Neuronal stem cell (in vitro differentiated cells): Measurements from ENCODE around the gene ANKRD28.

ENCODE experiments used
- DNase-seq: peaks from one replicate; pipeline ENCODE4 v3.0.0-alpha.2; 2013; ENCODE audit warnings: low spot score
- H2AFZ ChIP-seq: one replicate; pipeline ENCODE4 v1.6.1; 2013; ENCODE audit warnings: mild to moderate bottlenecking, low read length, inconsistent platforms
- H2AK5ac ChIP-seq: 2 replicates; pipeline ENCODE4 v1.6.1; 2013; ENCODE audit warnings: low read depth, mild to moderate bottlenecking, inconsistent platforms, low read length, moderate library complexity, mixed read lengths
- H2BK120ac ChIP-seq: 2 replicates; pipeline ENCODE4 v1.6.1; 2013; ENCODE audit warnings: low read depth, mild to moderate bottlenecking, inconsistent platforms, low read length, moderate library complexity, mixed read lengths
- H2BK12ac ChIP-seq: one replicate; pipeline ENCODE4 v1.6.1; 2013; ENCODE audit warnings: low read length, inconsistent platforms
- H2BK15ac ChIP-seq: 2 replicates; pipeline ENCODE4 v1.6.1; 2013; ENCODE audit warnings: mild to moderate bottlenecking, low read length, inconsistent platforms, mixed read lengths
- H2BK5ac ChIP-seq: one replicate; pipeline ENCODE4 v1.6.1; 2013; ENCODE audit warnings: inconsistent platforms, mild to moderate bottlenecking, low read length, moderate library complexity
- H3K14ac ChIP-seq: one replicate; pipeline ENCODE4 v1.6.1; 2013; ENCODE audit warnings: low read length, inconsistent platforms
- H3K18ac ChIP-seq: 2 replicates; pipeline ENCODE4 v1.6.1; 2013; ENCODE audit warnings: low read length, inconsistent platforms
- H3K23ac ChIP-seq: 2 replicates; pipeline ENCODE4 v1.6.1; 2013; ENCODE audit warnings: low read depth, mild to moderate bottlenecking, mixed read lengths, low read length, inconsistent platforms; ENCODE audit not compliant: poor library complexity
- H3K27ac ChIP-seq: replicated peaks from 3 replicates; pipeline ENCODE4 v1.5.1; 2013; ENCODE audit warnings: low read length, inconsistent platforms
- H3K27me3 ChIP-seq, 3 experiments: 2 replicates each; pipeline ENCODE4 v1.6.1; 2013; ENCODE audit warnings: low read length in 3 of 3, mild to moderate bottlenecking in 2 of 3, inconsistent platforms in 1 of 3, low read depth in 1 of 3, mixed read lengths in 1 of 3, moderate library complexity in 1 of 3; ENCODE audit not compliant: control insufficient read depth in 3 of 3, insufficient read depth in 3 of 3
- H3K36me3 ChIP-seq, 2 donors: replicated peaks in 1 of 2; 2 replicates each; pipeline ENCODE4 v1.6.1; 2013; ENCODE audit warnings: low read length in 2 of 2; ENCODE audit not compliant: control insufficient read depth in 2 of 2, insufficient read depth in 2 of 2
- H3K4ac ChIP-seq: 2 replicates; pipeline ENCODE4 v1.6.1; 2013; ENCODE audit warnings: inconsistent platforms, mild to moderate bottlenecking, low read length, moderate library complexity
- H3K4me1 ChIP-seq, 2 donors: 1 replicate in 1 of 2; 2 replicates in 1 of 2; pipeline ENCODE4 v1.6.1; 2013; ENCODE audit warnings: low read length in 2 of 2, low read depth in 1 of 2; ENCODE audit not compliant: control insufficient read depth in 2 of 2, insufficient read depth in 1 of 2
- H3K4me2 ChIP-seq: one replicate; pipeline ENCODE4 v1.6.1; 2013; ENCODE audit warnings: mild to moderate bottlenecking, low read length, inconsistent platforms; ENCODE audit not compliant: insufficient read depth, poor library complexity, severe bottlenecking
- H3K4me3 ChIP-seq, 2 donors: 2 replicates each; pipeline ENCODE4 v1.5.1; 2013; ENCODE audit warnings: low read length in 2 of 2, mild to moderate bottlenecking in 2 of 2, inconsistent platforms in 1 of 2, moderate library complexity in 1 of 2
- H3K79me1 ChIP-seq: one replicate; pipeline ENCODE4 v1.6.1; 2013; ENCODE audit warnings: low read depth, mild to moderate bottlenecking, inconsistent platforms, low read length, moderate library complexity
- H3K9ac ChIP-seq: one replicate; pipeline ENCODE4 v1.6.1; 2013; ENCODE audit warnings: mild to moderate bottlenecking, low read depth, low read length, inconsistent platforms; ENCODE audit not compliant: poor library complexity
- H3K9me3 ChIP-seq, 2 donors: replicated peaks in 1 of 2; 2 replicates each; pipeline versions ENCODE3 to v1.6.1; 2013; ENCODE audit warnings: low read length in 2 of 2, mild to moderate bottlenecking in 2 of 2, inconsistent platforms in 1 of 2, low read depth in 1 of 2, mixed read lengths in 1 of 2, moderate library complexity in 1 of 2; ENCODE audit not compliant: control insufficient read depth in 2 of 2, insufficient read depth in 1 of 2
- H4K8ac ChIP-seq: one replicate; pipeline ENCODE4 v1.6.1; 2013; ENCODE audit warnings: low read depth, mild to moderate bottlenecking, inconsistent platforms, low read length, moderate library complexity
- H4K91ac ChIP-seq: one replicate; pipeline ENCODE4 v1.6.1; 2013; ENCODE audit warnings: low read length, low read depth, mild to moderate bottlenecking, inconsistent platforms; ENCODE audit not compliant: poor library complexity
- WGBS, 2 donors: extraction: QIAGEN DNeasy Blood & Tissue Kit; methylation state at CpG; one replicate each; pipeline ENCODE4 v1.1.7; 2013; ENCODE audit warnings: missing lambda C conversion rate in 2 of 2, mixed read lengths in 1 of 2; ENCODE audit not compliant: insufficient read length in 2 of 2, insufficient replicate concordance in 1 of 2; ENCODE audit errors: extremely low coverage in 2 of 2; 5-methylcytosine and 5-hydroxymethylcytosine counted together

The ANKRD28 gene

GRCh38 chr3:15682561-15683185, 115.1 kb downstream of the ANKRD28 start:
- no peak overlapping the region for H3K18ac ChIP-seq
- no peaks in the 10 kb centered on the region for H3K79me1 ChIP-seq
- no peaks in the 10 kb centered on the region for H3K4me1 ChIP-seq
- H2AFZ ChIP-seq = no peak overlapping the region
- no peak overlapping the region for H2BK15ac ChIP-seq
- no peak for DNase-seq
- H3K4me3 ChIP-seq = no peak overlapping the region
- no peak overlapping the region for H2AK5ac ChIP-seq
- H3K36me3 ChIP-seq = peaks cover 10 to 83% of the 10 kb centered on the region in 2 donors
- H3K9ac ChIP-seq = no peak overlapping the region
- no peak overlapping the region for H4K8ac ChIP-seq
- no peak overlapping the region for H4K91ac ChIP-seq
- H3K9me3 ChIP-seq = no peaks in the 10 kb centered on the region
- WGBS, 2 donors = no CpG with 5 or more reads among the region's 3 CpGs
- no peak overlapping the region for H2BK120ac ChIP-seq
- no peak overlapping the region for H3K14ac ChIP-seq
- H3K4ac ChIP-seq = no peak overlapping the region
- H3K27ac ChIP-seq = no peak overlapping the region
- no peaks in the 10 kb centered on the region for H3K27me3 ChIP-seq
- H2BK5ac ChIP-seq = no peak overlapping the region
- no peak overlapping the region for H3K23ac ChIP-seq
- no peak overlapping the region for H3K4me2 ChIP-seq
- H2BK12ac ChIP-seq = no peak overlapping the region

- Histone ChIP-seq H2AK5ac (no peak overlapping the region), H3K4me1 (no peaks in the 10 kb centered on the region), H2BK120ac (no peak overlapping the region), H2AFZ (no peak overlapping the region), H3K14ac (no peak overlapping the region), H3K9me3 (no peaks in the 10 kb centered on the region), H3K23ac (no peak overlapping the region), H2BK15ac (no peak overlapping the region), H3K79me1 (no peaks in the 10 kb centered on the region), H3K27me3 (no peaks in the 10 kb centered on the region), H3K4ac (no peak overlapping the region), H2BK5ac (no peak overlapping the region), H3K4me3 (no peak overlapping the region), H3K9ac (no peak overlapping the region), H3K27ac (no peak overlapping the region), H3K36me3 (peaks cover 10 to 86% of the 10 kb centered on the region in 2 donors), H3K4me2 (no peak overlapping the region), H4K8ac (no peak overlapping the region), H3K18ac (no peak overlapping the region), H2BK12ac (no peak overlapping the region), H4K91ac (no peak overlapping the region)
- DNase-seq = no peak
- WGBS, 2 donors = no CpG with 5 or more reads among the region's 2 CpGs
Measured at GRCh38 chr3:15681668-15682067, 116.1 kb downstream of the ANKRD28 start.

- no peak overlapping the region for H3K23ac ChIP-seq
- H3K36me3 ChIP-seq = peaks cover 9 to 85% of the 10 kb centered on the region in 2 donors
- no peak for DNase-seq
- H3K9me3 ChIP-seq = no peaks in the 10 kb centered on the region
- H3K27ac ChIP-seq = no peak overlapping the region
- H2AK5ac ChIP-seq = no peak overlapping the region
- H3K4me1 ChIP-seq = no peaks in the 10 kb centered on the region
- H2BK12ac ChIP-seq = no peak overlapping the region
- no peak overlapping the region for H3K14ac ChIP-seq
- no peak overlapping the region for H4K91ac ChIP-seq
- no peak overlapping the region for H3K4me2 ChIP-seq
- no peak overlapping the region for H2BK15ac ChIP-seq
- no peak overlapping the region for H4K8ac ChIP-seq
- H2BK120ac ChIP-seq = no peak overlapping the region
- no peak overlapping the region for H3K4ac ChIP-seq
- no CpG with 5 or more reads among the region's 5 CpGs for WGBS, 2 donors
- no peaks in the 10 kb centered on the region for H3K79me1 ChIP-seq
- H2BK5ac ChIP-seq = no peak overlapping the region
- H2AFZ ChIP-seq = no peak overlapping the region
- H3K27me3 ChIP-seq = no peaks in the 10 kb centered on the region
- H3K9ac ChIP-seq = no peak overlapping the region
- no peak overlapping the region for H3K18ac ChIP-seq
- no peak overlapping the region for H3K4me3 ChIP-seq
Measured at GRCh38 chr3:15679306-15679705, 118.5 kb downstream of the ANKRD28 start.

GRCh38 chr3:15676259-15676658, 121.5 kb downstream of the ANKRD28 start:
- Histone ChIP-seq H3K9me3 (no peaks in the 10 kb centered on the region), H3K18ac (no peak overlapping the region), H3K4me1 (no peaks in the 10 kb centered on the region), H3K23ac (no peak overlapping the region), H4K91ac (no peak overlapping the region), H3K79me1 (no peaks in the 10 kb centered on the region), H4K8ac (no peak overlapping the region), H3K4me2 (no peak overlapping the region), H2AFZ (no peak overlapping the region), H2BK120ac (no peak overlapping the region), H3K4me3 (no peak overlapping the region), H2BK12ac (no peak overlapping the region), H3K27ac (no peak overlapping the region), H2BK5ac (no peak overlapping the region), H2AK5ac (no peak overlapping the region), H3K4ac (no peak overlapping the region), H3K27me3 (no peaks in the 10 kb centered on the region), H3K14ac (no peak overlapping the region), H2BK15ac (no peak overlapping the region), H3K9ac (no peak overlapping the region), H3K36me3 (peaks cover 8 to 91% of the 10 kb centered on the region in 2 donors)
- no CpG with 5 or more reads among the region's 2 CpGs for WGBS, 2 donors
- no peak for DNase-seq
